A549 (cell line): ENCODE results near the gene KCNAB1. TPM values are rescaled to one million over a fixed set of nuclear protein-coding genes. Genes with fewer than 3 reads are reported as not detected.

ENCODE experiments used
- ATAC-seq, 2 experiments: fragments of 200-7000 bp in 1 of 2; fragments of >200 bp in 1 of 2; cut with Nextera tagmentation in 1 of 2; cut with Tn5 transposase in 1 of 2; 3 replicates each; pipeline versions ENCODE4 v1.8.0 to v1.9.1; 2018 to 2020; ENCODE audit warnings: mild to moderate bottlenecking in 1 of 2, moderate library complexity in 1 of 2
- CTCF ChIA-PET: fragments of 300-600 bp; sonication (Branson Sonifier 250); formaldehyde crosslinking; extraction: SDS; loops from one replicate; lab custom pipeline; 2021; ENCODE audit warnings: antibody characterized with exemption, inconsistent platforms; lab: Yijun Ruan, JAX
- POLR2A ChIA-PET: fragments of 350-600 bp; formaldehyde crosslinking; extraction: SDS; loops from one replicate; lab custom pipeline; 2021; ENCODE audit warnings: antibody characterized with exemption, inconsistent platforms; lab: Yijun Ruan, JAX
- DNase-seq, 2 experiments: peaks; one replicate each; pipeline versions ENCODE4 v3.0.0 to v3.0.0-alpha.2; 2011 to 2016; ENCODE audit warnings: low read depth in 1 of 2, low spot score in 1 of 2
- FAIRE-seq: peaks from 2 replicates; lab custom pipeline; 2011; peaks lifted over from hg19 to GRCh38; lab: Jason Lieb, UNC
- H3K27ac ChIP-seq, 2 experiments: fragments of >200 bp; sonication (Bioruptor Twin); formaldehyde crosslinking; 3 replicates each; pipeline ENCODE4 v1.5.1; 2016 to 2017
- H3K4me1 ChIP-seq: fragments of >200 bp; sonication (Bioruptor Twin); formaldehyde crosslinking; 3 replicates; pipeline ENCODE4 v1.6.1; 2016
- H3K4me2 ChIP-seq: fragments of >200 bp; sonication (Bioruptor Twin); formaldehyde crosslinking; 3 replicates; pipeline ENCODE4 v1.6.1; 2016
- H3K4me3 ChIP-seq: fragments of >200 bp; sonication (Bioruptor Twin); formaldehyde crosslinking; 3 replicates; pipeline ENCODE4 v1.5.1; 2016
- H3K9me3 ChIP-seq: fragments of >200 bp; sonication (Bioruptor Twin); formaldehyde crosslinking; 3 replicates; pipeline ENCODE4 v1.6.1; 2016
- CBX2 ChIP-seq: fragments of 200-600 bp; sonication (generic); IDR thresholded peaks from 2 replicates; pipeline ENCODE4 v1.6.1; 2016; ENCODE audit warnings: low read depth, mild to moderate bottlenecking, borderline replicate concordance
- ELK1 ChIP-seq: fragments of 150-350 bp; IDR thresholded peaks from 2 replicates; pipeline ENCODE4 v1.6.1; 2014; ENCODE audit warnings: low read depth, mild to moderate bottlenecking, low read length
- ESRRA ChIP-seq: fragments of 150-350 bp; IDR thresholded peaks from 2 replicates; pipeline ENCODE4 v1.6.1; 2014; ENCODE audit warnings: mild to moderate bottlenecking, low read length, borderline replicate concordance
- FOSL2 ChIP-seq, 2 experiments: fragments of 450-650 bp in 1 of 2; fragments of >200 bp in 1 of 2; sonication (Bioruptor Twin) in 1 of 2; formaldehyde crosslinking; IDR thresholded peaks; 2 replicates each; pipeline versions ENCODE4 v1.5.0 to v1.6.1; 2016 to 2020; ENCODE audit warnings: mild to moderate bottlenecking in 1 of 2, moderate library complexity in 1 of 2
- GATA3 ChIP-seq: IDR thresholded peaks from 2 replicates; pipeline ENCODE4 v1.6.1; 2012; ENCODE audit warnings: borderline replicate concordance
- HDAC2 ChIP-seq: fragments of 200-600 bp; sonication (generic); IDR thresholded peaks from 2 replicates; pipeline ENCODE4 v1.6.1; 2016
- HES2 ChIP-seq: fragments of >200 bp; sonication (Bioruptor Twin); formaldehyde crosslinking; IDR thresholded peaks from 2 replicates; pipeline ENCODE4 v1.6.1; 2016
- HEYL ChIP-seq: fragments of 250-450 bp; sonication (Bioruptor Pico); IDR thresholded peaks from 2 replicates; pipeline ENCODE4 v1.8.0; 2021; ENCODE audit warnings: mild to moderate bottlenecking, moderate library complexity
- HOXA7 ChIP-seq: fragments of 250-450 bp; sonication (Bioruptor Pico); IDR thresholded peaks from 2 replicates; pipeline ENCODE4 v1.5.0; 2020; ENCODE audit warnings: mild to moderate bottlenecking, moderate library complexity
- JUN ChIP-seq, 2 experiments: fragments of >200 bp; sonication (Bioruptor Twin); formaldehyde crosslinking; IDR thresholded peaks; 2 replicates in 1 of 2; 3 replicates in 1 of 2; pipeline ENCODE4 v1.6.1; 2016 to 2017
- KDM1A ChIP-seq: fragments of 200-600 bp; sonication (generic); IDR thresholded peaks from 2 replicates; pipeline ENCODE4 v1.6.1; 2016; ENCODE audit warnings: low read depth, mild to moderate bottlenecking
- KDM5A ChIP-seq: fragments of 200-600 bp; sonication (generic); IDR thresholded peaks from 2 replicates; pipeline ENCODE4 v1.6.1; 2016; ENCODE audit warnings: antibody characterized with exemption, mild to moderate bottlenecking
- MAFK ChIP-seq: fragments of 450-650 bp; IDR thresholded peaks from 2 replicates; pipeline ENCODE4 v1.6.1; 2014; ENCODE audit not compliant: partially characterized antibody
- MAX ChIP-seq: IDR thresholded peaks from 2 replicates; pipeline ENCODE4 v1.6.1; 2012
- MAZ ChIP-seq: fragments of 150-350 bp; IDR thresholded peaks from 2 replicates; pipeline ENCODE4 v1.6.1; 2014; ENCODE audit warnings: antibody characterized with exemption, low read depth, low read length, borderline replicate concordance
- NFE2L2 ChIP-seq: fragments of 150-350 bp; conservative IDR thresholded peaks from 2 replicates; pipeline ENCODE4 v1.6.1; 2014; ENCODE audit warnings: low read length
- RARB ChIP-seq: fragments of 250-450 bp; sonication (Bioruptor Pico); IDR thresholded peaks from 2 replicates; pipeline ENCODE4 v1.8.0; 2021; ENCODE audit warnings: mild to moderate bottlenecking, moderate library complexity
- RCOR1 ChIP-seq: fragments of 150-350 bp; IDR thresholded peaks from 2 replicates; pipeline ENCODE4 v1.6.1; 2014; ENCODE audit warnings: antibody characterized with exemption, low read length, low read depth
- TFCP2L1 ChIP-seq: fragments of 250-450 bp; sonication (Bioruptor Pico); IDR thresholded peaks from 2 replicates; pipeline ENCODE4 v1.5.0; 2021; ENCODE audit warnings: mild to moderate bottlenecking
- TP53 ChIP-seq: fragments of 250-450 bp; sonication (Bioruptor Pico); IDR thresholded peaks from 2 replicates; pipeline ENCODE4 v1.5.0; 2021; ENCODE audit warnings: mild to moderate bottlenecking, moderate library complexity
- ZFP36 ChIP-seq: fragments of 450-650 bp; IDR thresholded peaks from 2 replicates; pipeline ENCODE4 v1.6.1; 2014; ENCODE audit warnings: borderline replicate concordance; ENCODE audit not compliant: partially characterized antibody
- ZSCAN20 ChIP-seq: fragments of 250-450 bp; sonication (Bioruptor Pico); IDR thresholded peaks from 2 replicates; pipeline ENCODE4 v1.8.0; 2022; ENCODE audit warnings: mild to moderate bottlenecking, moderate library complexity
- WGBS: methylation state at CpG from one replicate; pipeline ENCODE4 v1.1.6; 2017; ENCODE audit errors: missing lambda C conversion rate; 5-methylcytosine and 5-hydroxymethylcytosine counted together
- polyA plus RNA-seq, 4 experiments: library from polyadenylated mRNA; depleted of rRNA in 3 of 4; stranded (reverse); fragments of >200 nt; fragmentation: RNase III in 1 of 4; extraction: RNeasy Plus Mini Kit Qiagen cat#74134 plus additional on column Dnase treatment in 1 of 4; gene quantifications; 2 replicates in 3 of 4; 3 replicates in 1 of 4; pipeline ENCODE4 v1.2.3, GENCODE V29; 2011 to 2017
- TF ChIP-seq, protein P1 (sequence below): fragments of 200-600 bp; sonication (generic); IDR thresholded peaks from 2 replicates; pipeline ENCODE4 v1.6.1; 2016; ENCODE audit warnings: antibody characterized with exemption, mild to moderate bottlenecking, moderate library complexity
- TF ChIP-seq, protein P2 (sequence below): fragments of 250-450 bp; sonication (Bioruptor Pico); IDR thresholded peaks from 2 replicates; pipeline ENCODE4 v1.5.0; 2021; ENCODE audit warnings: mild to moderate bottlenecking, moderate library complexity, borderline replicate concordance

KCNAB1 gene
- polyA plus RNA-seq, 2 of the 4 experiments (the other 2 are of a cell fraction) = not detected

GRCh38 chr3:156497326-156497725, 376.9 kb downstream of the KCNAB1 start:
- WGBS = 11% methylated on average over 1 of the region's 1 CpG
- ATAC-seq (no peak), DNase-seq (no peak), FAIRE-seq (no peak)
- POLR2A ChIA-PET = no interaction called here
- H3K4me3 ChIP-seq = no peak overlapping the region
- TF ChIP-seq CBX2 = no peak
- TF ChIP-seq HEYL (CRISPR knock-in tag) = no peak
- TF ChIP-seq RARB = no peak
- TF ChIP-seq ESRRA = no peak
- no peak for TF ChIP-seq ELK1
- no peak for TF ChIP-seq HDAC2
- TF ChIP-seq MAX = no peak
- TF ChIP-seq KDM5A = no peak
- no peak overlapping the region for H3K4me2 ChIP-seq
- no peaks in the 10 kb centered on the region for H3K4me1 ChIP-seq
- H3K27ac ChIP-seq = no peak overlapping the region
- CTCF ChIA-PET = no interaction called here
- no peaks in the 10 kb centered on the region for H3K9me3 ChIP-seq

- no peak for FAIRE-seq
- POLR2A ChIA-PET = no interaction called here
Observed at GRCh38 chr3:156498307-156498706, 377.9 kb downstream of the KCNAB1 start.

DNA sequence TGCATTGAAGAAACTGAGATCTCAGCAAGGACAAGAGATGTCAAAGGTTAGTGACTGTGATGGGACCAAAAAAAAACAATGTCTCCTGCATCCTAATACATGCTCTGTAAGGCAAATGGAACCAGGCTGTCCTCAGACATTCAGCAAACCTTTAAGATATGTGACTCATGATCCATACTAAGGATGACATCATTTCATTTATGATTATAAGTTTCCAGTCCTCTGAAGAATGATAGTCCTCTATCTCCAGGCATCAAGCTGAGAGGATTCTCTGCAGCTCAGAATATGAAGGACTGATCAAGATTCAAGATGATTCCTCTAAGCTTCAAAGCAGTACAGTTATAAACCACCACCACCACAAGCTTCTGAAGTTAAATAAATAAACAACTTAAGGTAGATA, 386.9 kb downstream of the KCNAB1 start:
- Histone ChIP-seq H3K27ac (no peak overlapping the region), H3K4me1 (no peaks in the 10 kb centered on the region), H3K4me3 (no peak overlapping the region), H3K9me3 (no peaks in the 10 kb centered on the region), H3K4me2 (no peak overlapping the region)
- DNase-seq (no peak), FAIRE-seq (no peak), ATAC-seq (no peak)
- ChIA-PET POLR2A (no interaction called here), CTCF (interaction anchor here (1.1 to 16.4 kb wide), 7 partner anchors 14 to 630 kb away, joined by 3 to 182 read pairs (median 5); no protein-coding TSS in a partner anchor)
- TF ChIP-seq FOSL2 (IDR thresholded peaks at IDR 0.05) = no peak
- TF ChIP-seq FOSL2 (CRISPR knock-in tag; IDR thresholded peaks at IDR 0.05) = peak; percentile 32; the same call in 1 of the 2 replicates
- TF ChIP-seq, protein P1, sequence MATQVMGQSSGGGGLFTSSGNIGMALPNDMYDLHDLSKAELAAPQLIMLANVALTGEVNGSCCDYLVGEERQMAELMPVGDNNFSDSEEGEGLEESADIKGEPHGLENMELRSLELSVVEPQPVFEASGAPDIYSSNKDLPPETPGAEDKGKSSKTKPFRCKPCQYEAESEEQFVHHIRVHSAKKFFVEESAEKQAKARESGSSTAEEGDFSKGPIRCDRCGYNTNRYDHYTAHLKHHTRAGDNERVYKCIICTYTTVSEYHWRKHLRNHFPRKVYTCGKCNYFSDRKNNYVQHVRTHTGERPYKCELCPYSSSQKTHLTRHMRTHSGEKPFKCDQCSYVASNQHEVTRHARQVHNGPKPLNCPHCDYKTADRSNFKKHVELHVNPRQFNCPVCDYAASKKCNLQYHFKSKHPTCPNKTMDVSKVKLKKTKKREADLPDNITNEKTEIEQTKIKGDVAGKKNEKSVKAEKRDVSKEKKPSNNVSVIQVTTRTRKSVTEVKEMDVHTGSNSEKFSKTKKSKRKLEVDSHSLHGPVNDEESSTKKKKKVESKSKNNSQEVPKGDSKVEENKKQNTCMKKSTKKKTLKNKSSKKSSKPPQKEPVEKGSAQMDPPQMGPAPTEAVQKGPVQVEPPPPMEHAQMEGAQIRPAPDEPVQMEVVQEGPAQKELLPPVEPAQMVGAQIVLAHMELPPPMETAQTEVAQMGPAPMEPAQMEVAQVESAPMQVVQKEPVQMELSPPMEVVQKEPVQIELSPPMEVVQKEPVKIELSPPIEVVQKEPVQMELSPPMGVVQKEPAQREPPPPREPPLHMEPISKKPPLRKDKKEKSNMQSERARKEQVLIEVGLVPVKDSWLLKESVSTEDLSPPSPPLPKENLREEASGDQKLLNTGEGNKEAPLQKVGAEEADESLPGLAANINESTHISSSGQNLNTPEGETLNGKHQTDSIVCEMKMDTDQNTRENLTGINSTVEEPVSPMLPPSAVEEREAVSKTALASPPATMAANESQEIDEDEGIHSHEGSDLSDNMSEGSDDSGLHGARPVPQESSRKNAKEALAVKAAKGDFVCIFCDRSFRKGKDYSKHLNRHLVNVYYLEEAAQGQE = no peak
- no peak for TF ChIP-seq GATA3
- TF ChIP-seq MAFK = no peak
- TF ChIP-seq, all 56 proteins: peak for 1

More at GRCh38 chr3:156498307-156498706, 377.9 kb downstream of the KCNAB1 start:
- 8% methylated on average over 5 of the region's 5 CpGs for WGBS
- ATAC-seq = no peak
- no peak for TF ChIP-seq TP53
- no peak for TF ChIP-seq HOXA7 (CRISPR knock-in tag)
- TF ChIP-seq ZSCAN20 = no peak
- TF ChIP-seq HEYL (CRISPR knock-in tag) = no peak
- no peak for TF ChIP-seq MAFK
- TF ChIP-seq MAZ = no peak
- no peak for TF ChIP-seq HES2
- no peak for TF ChIP-seq KDM1A
- no peak for TF ChIP-seq TFCP2L1 (CRISPR knock-in tag)
- no peak for TF ChIP-seq RCOR1
- no peak for TF ChIP-seq CBX2
- TF ChIP-seq, protein P2, sequence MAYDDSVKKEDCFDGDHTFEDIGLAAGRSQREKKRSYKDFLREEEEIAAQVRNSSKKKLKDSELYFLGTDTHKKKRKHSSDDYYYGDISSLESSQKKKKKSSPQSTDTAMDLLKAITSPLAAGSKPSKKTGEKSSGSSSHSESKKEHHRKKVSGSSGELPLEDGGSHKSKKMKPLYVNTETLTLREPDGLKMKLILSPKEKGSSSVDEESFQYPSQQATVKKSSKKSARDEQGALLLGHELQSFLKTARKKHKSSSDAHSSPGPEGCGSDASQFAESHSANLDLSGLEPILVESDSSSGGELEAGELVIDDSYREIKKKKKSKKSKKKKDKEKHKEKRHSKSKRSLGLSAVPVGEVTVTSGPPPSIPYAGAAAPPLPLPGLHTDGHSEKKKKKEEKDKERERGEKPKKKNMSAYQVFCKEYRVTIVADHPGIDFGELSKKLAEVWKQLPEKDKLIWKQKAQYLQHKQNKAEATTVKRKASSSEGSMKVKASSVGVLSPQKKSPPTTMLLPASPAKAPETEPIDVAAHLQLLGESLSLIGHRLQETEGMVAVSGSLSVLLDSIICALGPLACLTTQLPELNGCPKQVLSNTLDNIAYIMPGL = no peak
- TF ChIP-seq NFE2L2 = no peak
- TF ChIP-seq JUN (IDR thresholded peaks at IDR 0.05) = no peak
- no peak for TF ChIP-seq ZFP36
- H3K27ac ChIP-seq = no peak overlapping the region
- no peaks in the 10 kb centered on the region for H3K9me3 ChIP-seq
- CTCF ChIA-PET = no interaction called here
- H3K4me3 ChIP-seq = no peak overlapping the region
- no peak overlapping the region for H3K4me2 ChIP-seq
- H3K4me1 ChIP-seq = no peaks in the 10 kb centered on the region
- DNase-seq = no peak
